Skin epidermis (tissue), 12 donors: ENCODE results near the gene ZNF865.

ENCODE experiments used
- H3K27ac ChIP-seq, 21 experiments: fragments of 200-600 bp; sonication (generic) in 11 of 21; one replicate each; pipeline ENCODE4 v1.5.0; 2020; ENCODE audit warnings: mild to moderate bottlenecking in 3 of 21, inconsistent platforms in 2 of 21, moderate library complexity in 2 of 21
- H3K4me3 ChIP-seq, 7 experiments: fragments of 200-600 bp; sonication (generic) in 2 of 7; one replicate each; pipeline ENCODE4 v1.5.0; 2020; ENCODE audit warnings: inconsistent platforms in 2 of 7, mild to moderate bottlenecking in 2 of 7, moderate library complexity in 1 of 7

ZNF865 gene

DNA sequence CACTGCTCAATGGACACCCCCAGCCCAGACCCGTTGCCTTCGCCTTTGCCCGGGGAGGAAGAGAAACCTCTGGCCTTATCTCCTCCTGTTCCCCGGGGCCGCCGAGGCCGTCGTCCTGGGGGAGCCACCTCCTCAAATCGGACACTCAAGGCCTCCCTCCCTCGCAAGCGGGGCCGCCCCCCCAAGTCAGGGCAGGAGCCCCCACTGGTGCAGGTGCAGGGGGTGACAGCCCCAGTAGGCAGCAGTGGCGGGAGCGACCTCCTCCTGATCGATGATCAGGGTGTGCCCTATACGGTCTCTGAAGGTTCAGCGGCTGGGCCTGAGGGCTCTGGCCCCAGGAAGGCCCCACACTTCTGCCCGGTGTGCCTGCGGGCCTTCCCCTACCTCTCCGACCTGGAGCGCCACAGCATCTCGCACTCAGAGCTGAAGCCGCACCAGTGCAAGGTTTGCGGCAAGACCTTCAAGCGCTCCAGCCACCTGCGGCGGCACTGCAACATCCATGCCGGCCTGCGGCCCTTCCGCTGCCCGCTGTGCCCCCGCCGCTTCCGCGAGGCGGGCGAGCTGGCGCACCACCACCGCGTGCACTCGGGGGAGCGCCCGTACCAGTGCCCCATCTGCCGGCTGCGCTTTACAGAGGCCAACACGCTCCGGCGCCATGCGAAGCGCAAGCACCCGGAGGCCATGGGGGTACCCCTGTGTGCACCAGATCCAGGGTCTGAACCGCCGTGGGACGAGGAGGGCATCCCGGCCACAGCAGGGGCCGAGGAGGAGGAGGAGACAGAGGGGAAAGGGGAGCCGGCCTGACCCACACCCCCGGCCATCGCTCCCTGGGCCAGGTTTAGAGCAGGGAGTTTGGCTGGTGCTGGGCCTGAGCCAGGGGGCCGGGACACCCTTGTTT is 3.1 kb upstream of the ZNF865 start:
- Histone ChIP-seq H3K27ac (peak overlapping the region in 6 of 21 experiments; percentile 5 to 99 (median 98)), H3K4me3 (no peak overlapping the region)

- Histone ChIP-seq H3K27ac (peak overlapping the region in 1 of 21 experiments; percentile 5), H3K4me3 (no peak overlapping the region)
Observed at GRCh38 chr19:55603115-55603514, 2.3 kb upstream of the ZNF865 start.

- H3K4me3 ChIP-seq, result peak overlapping the region in 2 of 7 experiments; percentile 87 to 92
- peak overlapping the region in 14 of 21 experiments; percentile 94 to 100 (median 97) for H3K27ac ChIP-seq
Observed at GRCh38 chr19:55603581-55604292, 1.7 kb upstream of the ZNF865 start.

DNA sequence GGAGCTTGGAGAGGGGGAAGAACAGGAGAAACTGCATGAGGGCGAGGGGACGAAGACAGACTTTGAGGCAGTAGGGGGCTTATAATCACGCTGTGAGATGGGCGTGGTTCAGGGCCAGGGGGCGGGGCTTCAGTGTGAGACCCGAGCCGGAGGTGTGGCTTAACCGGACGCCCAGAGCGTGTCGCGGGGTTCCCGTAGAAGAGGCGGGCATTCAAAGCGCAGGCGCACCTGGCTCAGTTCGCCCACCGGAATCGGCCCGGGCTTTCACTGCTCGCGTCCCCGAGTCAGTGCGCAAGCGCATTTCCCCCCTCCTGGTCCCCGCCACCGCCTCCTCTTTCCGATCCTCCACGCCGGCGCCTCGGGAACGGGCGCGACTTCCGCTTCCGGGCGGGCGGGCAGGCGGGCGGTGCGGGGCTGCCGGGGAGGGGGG is 225 bp upstream of the ZNF865 start:
- Histone ChIP-seq H3K27ac (peak overlapping the region; percentile 83 to 100 (median 96)), H3K4me3 (peak overlapping the region; percentile 69 to 97 (median 87))

GRCh38 chr19:55606471-55606787 is 982 bp downstream of the ZNF865 start:
- Histone ChIP-seq H3K4me3 (peak overlapping the region in 6 of 7 experiments; percentile 69 to 97 (median 87)), H3K27ac (peak overlapping the region in 19 of 21 experiments; percentile 83 to 100 (median 97))

- H3K4me3 ChIP-seq, result peak overlapping the region in 2 of 7 experiments; percentile 87 to 97
- H3K27ac ChIP-seq, result peak overlapping the region in 12 of 21 experiments; percentile 93 to 100 (median 97)
Observed at GRCh38 chr19:55606817-55607216, 1.4 kb downstream of the ZNF865 start.

DNA sequence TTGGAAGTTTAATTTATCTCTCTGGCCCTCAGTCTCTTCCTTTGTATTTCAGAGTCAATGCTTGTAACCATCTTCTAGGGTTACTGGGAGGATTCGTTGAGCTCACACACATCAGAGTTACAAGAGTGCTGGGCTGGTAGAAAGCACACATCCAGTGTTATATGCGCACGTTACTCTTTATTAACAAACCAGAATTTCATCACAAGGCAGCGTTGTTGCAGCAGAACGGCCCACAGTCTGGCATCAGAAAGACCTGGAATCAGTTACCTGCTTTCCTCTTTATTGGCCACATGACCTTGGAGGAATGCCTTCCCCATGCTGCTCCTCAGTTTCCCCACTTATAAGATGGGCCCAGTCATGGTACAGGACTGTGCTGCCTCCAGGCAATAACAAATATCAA is 3.9 kb downstream of the ZNF865 start:
- H3K27ac ChIP-seq, result no peak overlapping the region
- H3K4me3 ChIP-seq, result no peak overlapping the region

DNA sequence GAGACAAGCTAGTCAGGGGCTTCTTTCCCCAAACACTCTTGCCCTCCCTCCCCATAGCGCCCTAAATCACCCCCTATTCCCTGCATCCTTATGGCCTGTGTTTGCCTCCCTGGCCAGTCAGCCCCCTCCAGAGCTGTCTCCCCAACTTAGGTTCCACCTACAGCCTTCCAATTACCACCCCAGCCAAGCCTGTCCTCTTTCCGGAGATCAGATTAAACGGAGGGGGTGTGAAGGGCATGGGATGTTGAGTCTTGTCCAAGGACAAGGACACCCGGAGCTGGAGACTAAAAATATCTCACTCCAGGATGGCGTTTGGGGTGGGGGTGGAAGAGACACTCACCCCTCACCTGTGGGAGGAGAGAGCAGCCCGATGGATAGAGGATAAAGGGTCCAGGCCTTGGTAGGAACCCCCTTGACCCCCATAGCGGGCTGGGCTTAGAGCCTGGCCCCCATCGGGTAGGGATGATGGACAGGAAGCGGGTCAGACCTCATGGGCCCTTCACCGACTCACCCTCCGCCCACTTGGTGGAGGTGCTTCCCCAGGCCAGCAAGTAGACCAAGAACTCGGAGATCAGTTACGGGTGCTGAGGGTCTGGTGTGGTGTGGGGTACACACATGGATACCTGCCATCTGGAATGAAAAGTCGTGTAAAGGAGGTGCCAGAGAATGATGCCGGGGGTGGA is 6.0 kb downstream of the ZNF865 start:
- Histone ChIP-seq H3K4me3 (no peak overlapping the region), H3K27ac (peak overlapping the region in 1 of 21 experiments; percentile 22)

- H3K4me3 ChIP-seq, result no peak overlapping the region
- H3K27ac ChIP-seq, result no peak overlapping the region
Observed at GRCh38 chr19:55611983-55612645, 6.7 kb downstream of the ZNF865 start.

DNA sequence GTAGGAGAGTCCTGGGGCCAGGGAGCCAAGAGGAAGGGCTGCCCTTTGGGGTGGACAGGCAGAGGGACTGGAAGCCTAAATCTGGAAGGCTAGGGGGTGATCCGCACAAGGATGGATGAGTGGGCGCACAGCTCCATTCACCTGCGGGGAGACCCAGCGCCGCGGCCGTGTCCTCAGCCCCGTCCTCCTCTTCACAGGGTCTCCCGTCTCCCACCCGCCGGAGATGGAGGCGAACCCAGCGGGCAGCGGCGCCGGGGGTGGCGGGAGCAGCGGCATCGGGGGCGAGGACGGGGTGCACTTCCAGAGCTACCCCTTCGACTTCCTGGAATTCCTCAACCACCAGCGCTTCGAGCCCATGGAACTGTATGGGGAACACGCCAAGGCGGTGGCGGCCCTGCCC is 7.9 kb downstream of the ZNF865 start:
- H3K27ac ChIP-seq, result no peak overlapping the region
- H3K4me3 ChIP-seq, result no peak overlapping the region

GRCh38 chr19:55613930-55614710 is 8.7 kb downstream of the ZNF865 start:
- Histone ChIP-seq H3K4me3 (no peak overlapping the region), H3K27ac (no peak overlapping the region)

DNA sequence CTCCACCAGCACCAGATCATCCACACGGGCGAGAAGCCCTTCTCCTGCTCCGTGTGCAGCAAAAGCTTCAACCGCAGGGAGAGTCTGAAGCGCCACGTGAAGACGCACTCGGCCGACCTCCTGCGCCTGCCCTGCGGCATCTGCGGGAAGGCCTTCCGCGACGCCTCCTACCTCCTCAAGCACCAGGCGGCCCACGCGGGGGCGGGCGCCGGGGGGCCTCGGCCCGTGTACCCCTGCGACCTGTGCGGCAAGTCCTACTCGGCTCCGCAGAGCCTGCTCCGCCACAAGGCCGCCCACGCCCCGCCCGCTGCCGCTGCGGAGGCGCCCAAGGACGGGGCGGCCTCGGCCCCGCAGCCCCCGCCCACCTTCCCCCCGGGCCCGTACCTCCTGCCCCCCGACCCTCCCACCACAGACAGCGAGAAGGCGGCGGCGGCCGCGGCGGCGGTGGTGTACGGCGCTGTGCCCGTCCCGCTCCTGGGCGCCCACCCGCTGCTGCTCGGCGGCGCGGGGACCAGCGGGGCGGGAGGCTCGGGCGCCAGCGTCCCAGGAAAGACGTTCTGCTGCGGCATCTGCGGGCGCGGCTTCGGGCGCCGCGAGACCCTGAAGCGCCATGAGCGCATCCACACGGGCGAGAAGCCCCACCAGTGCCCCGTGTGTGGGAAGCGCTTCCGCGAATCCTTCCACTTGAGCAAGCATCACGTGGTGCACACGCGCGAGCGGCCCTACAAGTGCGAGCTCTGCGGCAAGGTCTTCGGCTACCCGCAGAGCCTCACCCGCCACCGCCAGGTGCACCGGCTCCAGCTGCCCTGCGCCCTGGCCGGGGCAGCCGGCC is 9.5 kb downstream of the ZNF865 start:
- Histone ChIP-seq H3K27ac (no peak overlapping the region), H3K4me3 (no peak overlapping the region)

- H3K4me3 ChIP-seq, result no peak overlapping the region
- no peak overlapping the region for H3K27ac ChIP-seq
Observed at GRCh38 chr19:55615543-55616394, 10.3 kb downstream of the ZNF865 start.

- Histone ChIP-seq H3K27ac (no peak overlapping the region), H3K4me3 (no peak overlapping the region)
Observed at GRCh38 chr19:55616395-55616875, 11.0 kb downstream of the ZNF865 start.

DNA sequence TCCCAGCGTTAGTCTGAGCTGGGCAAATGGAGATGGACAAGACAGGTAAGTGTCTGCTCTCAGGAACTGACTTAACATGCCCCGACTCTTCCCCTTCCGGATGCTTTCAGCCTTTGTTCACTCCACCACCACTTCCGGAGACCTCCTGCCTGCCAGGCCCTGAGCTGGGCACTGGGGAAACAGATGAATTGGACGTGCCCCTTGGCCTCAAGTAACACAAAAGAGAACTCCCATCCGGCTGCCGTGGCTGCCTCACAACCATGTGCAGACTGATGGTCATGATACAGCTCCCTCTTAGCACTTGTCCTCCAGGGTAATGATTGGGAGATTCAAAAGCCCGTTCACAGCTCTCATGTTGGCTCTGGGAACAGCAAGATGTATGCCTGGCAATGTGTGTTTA is 12.0 kb downstream of the ZNF865 start:
- H3K4me3 ChIP-seq, result no peak overlapping the region
- H3K27ac ChIP-seq, result no peak overlapping the region

DNA sequence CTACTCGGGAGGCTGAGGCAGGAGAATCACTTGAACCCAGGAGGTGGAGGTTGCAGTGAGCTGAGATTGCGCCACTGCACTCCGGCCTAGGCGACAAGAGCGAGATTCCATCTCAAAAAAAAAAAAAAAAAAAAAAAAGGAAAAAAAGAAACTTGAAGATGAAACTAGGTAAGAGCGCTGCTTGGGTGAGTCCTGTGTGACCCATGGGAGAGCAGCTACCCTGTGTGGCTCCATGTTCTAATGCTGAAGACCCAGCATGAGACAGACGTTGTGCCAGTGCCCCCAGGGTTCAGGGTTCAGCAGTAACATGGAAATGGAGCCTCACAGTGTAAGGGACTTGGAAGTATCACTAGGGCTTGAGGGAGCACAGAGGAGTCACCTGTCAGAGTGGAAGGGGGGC is 13.0 kb downstream of the ZNF865 start:
- no peak overlapping the region for H3K4me3 ChIP-seq
- H3K27ac ChIP-seq, result peak overlapping the region in 2 of 21 experiments; percentile 9 to 17

GRCh38 chr19:55619286-55619685 is 13.8 kb downstream of the ZNF865 start:
- H3K27ac ChIP-seq, result peak overlapping the region in 2 of 21 experiments; percentile 17 to 30
- H3K4me3 ChIP-seq, result no peak overlapping the region
